ENCODE data around the gene CCDC102A.
A peak's percentile ranks its signal among the peaks of the same experiment; 100 is the strongest.
"Not testable (repeated sequence)": the region's sequence is repeated elsewhere in the genome, so short reads cannot be mapped to it uniquely, and the experiment has no call there.

The CCDC102A gene

GRCh38 chr16:57536306-57537193 lies at the start of gene CCDC102A:
CCDC102A (minus strand) TSS chr16:57536571; CDS start chr16:57529177, 7,394 bp downstream.
- peak in 1 of 2 donors; percentile 42 for DNase-seq

- DNase-seq = no peak
Observed at GRCh38 chr16:57585051-57585687, 48.8 kb upstream of the CCDC102A start.

- no peak for DNase-seq
Observed at GRCh38 chr16:57579361-57579665, 42.9 kb upstream of the CCDC102A start.

- DNase-seq = no peak
Observed at GRCh38 chr16:57578521-57579360, 42.4 kb upstream of the CCDC102A start.

GRCh38 chr16:57577691-57578224 lies 41.4 kb upstream of the CCDC102A start:
- DNase-seq = no peak

- no peak for DNase-seq
Observed at GRCh38 chr16:57577214-57577613, 40.8 kb upstream of the CCDC102A start.

GRCh38 chr16:57576429-57576870 lies 40.1 kb upstream of the CCDC102A start:
- peak; percentile 85 to 86 for DNase-seq

GRCh38 chr16:57575468-57576277 lies 39.3 kb upstream of the CCDC102A start:
- DNase-seq = no peak

- DNase-seq = no peak
Observed at GRCh38 chr16:57574646-57575467, 38.5 kb upstream of the CCDC102A start.

- no peak for DNase-seq
Observed at GRCh38 chr16:57574086-57574485, 37.7 kb upstream of the CCDC102A start.

- no peak for DNase-seq
Observed at GRCh38 chr16:57572978-57573728, 36.8 kb upstream of the CCDC102A start.

- no peak for DNase-seq
Observed at GRCh38 chr16:57571098-57571497, 34.7 kb upstream of the CCDC102A start.

- no peak for DNase-seq
Observed at GRCh38 chr16:57570301-57571070, 34.1 kb upstream of the CCDC102A start.

- no peak for DNase-seq
Observed at GRCh38 chr16:57569306-57569946, 33.1 kb upstream of the CCDC102A start.

GRCh38 chr16:57568772-57569171 lies 32.4 kb upstream of the CCDC102A start:
- DNase-seq = not testable (repeated sequence)

- no peak for DNase-seq
Observed at GRCh38 chr16:57568173-57568678, 31.9 kb upstream of the CCDC102A start.

GRCh38 chr16:57567691-57568090 lies 31.3 kb upstream of the CCDC102A start:
- no peak for DNase-seq

- no peak for DNase-seq
Observed at GRCh38 chr16:57566436-57566835, 30.1 kb upstream of the CCDC102A start.

- DNase-seq = no peak
Observed at GRCh38 chr16:57565461-57565860, 29.1 kb upstream of the CCDC102A start.
